ENCODE data around the gene SIGMAR1.
"Not testable (repeated sequence)": the region's sequence is repeated elsewhere in the genome, so short reads cannot be mapped to it uniquely, and the experiment has no call there.

The SIGMAR1 gene

DNA sequence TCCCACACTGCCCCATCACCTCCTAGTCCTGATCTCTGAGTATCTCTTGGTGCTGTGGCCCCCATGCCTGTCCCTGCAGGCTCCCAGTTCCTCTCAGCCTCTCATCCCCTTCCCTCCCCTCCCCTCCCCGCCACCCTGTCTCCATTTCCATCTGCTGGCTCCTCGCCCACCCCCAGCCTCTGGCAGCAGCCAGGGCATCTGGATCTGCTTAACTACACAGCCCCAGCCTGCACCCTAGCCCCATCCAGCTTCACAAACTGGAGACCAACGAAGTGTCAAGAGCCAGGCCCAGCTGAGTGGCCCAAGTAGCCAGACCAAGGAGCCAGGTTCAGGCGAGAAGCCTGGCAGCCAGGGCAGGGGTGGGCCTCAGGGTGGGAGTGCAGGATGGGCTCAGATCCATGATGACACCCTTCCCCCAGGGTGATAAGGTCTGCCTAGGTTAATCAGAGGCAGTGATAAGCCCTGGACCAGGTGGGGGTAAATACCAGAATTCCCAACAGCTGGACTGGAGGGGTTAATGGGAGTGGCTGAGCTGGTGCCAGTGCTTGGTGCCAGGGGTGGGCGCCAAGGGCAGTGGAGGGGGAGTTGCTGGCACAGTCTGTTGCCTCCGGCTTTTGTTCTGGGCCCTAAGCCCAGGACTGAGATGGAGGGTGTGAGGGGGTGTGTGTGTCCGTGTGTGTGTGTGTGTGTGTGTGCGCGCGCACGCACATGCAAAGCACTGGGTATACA lies 16.9 kb upstream of the SIGMAR1 start:
- no peak for DNase-seq

DNA sequence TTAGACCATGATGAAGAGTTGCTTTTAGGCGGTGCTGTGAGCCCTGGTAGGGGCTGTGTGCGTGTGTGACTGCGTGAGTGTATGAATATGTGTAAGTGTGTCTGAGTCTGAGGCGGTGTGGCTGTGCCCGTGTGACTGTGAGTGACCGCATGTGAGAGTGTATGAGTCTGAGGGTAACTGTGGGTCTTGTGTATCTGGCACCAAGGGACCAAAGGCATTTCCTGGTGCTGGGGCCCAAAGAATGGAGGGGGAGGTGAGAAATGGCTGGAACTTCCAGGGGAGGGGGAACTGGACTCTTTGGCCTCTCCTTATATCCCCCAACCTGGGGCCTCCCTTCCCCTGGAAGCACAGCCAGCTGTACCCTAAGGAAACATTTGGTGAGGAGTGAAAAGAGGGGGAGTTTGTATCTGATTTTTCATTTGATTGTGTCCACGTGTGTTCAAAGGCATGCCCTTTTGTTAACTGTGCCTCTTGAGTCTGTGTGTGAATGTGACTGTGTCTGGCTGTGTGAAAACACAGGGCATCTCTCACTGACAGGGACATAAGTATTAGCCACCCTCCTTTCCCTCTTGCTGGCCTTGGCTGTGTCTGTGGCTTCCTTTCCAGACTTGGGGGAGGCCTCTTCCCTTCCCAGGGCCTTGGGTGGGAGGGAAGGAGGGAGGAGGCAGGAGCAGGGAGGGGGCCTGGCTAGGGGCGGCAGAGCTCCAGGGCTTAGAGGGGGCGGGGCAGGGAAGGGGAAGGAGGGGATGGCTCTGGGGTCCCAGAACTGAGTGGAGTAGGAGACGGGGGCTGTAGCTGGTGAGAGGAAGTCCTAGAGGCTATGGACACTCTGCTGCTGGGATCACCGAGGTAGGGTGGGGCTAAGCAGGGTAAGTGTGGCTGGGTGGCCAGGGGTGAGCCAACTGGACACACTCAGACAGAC lies 15.8 kb upstream of the SIGMAR1 start:
- DNase-seq: no peak

DNA sequence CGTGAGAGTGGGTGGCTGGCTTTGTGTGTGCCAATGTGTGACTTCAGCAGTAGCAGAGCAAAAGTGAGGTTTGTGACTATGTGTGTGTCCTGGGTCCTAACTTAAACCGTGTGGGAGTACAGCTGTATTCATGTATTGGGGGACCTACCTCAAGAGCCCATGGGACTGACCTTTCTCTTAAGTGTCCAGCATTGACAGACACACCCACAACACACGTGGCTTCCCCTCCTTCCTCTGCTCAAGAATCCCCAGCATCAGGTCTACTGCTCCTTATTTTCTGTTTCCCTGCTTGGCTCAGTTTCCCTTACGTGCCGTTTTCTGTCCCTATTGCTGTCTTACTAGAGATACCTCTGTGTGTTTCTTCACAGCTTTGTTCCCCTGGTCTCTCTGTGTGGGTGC lies 15.0 kb upstream of the SIGMAR1 start:
- no peak for DNase-seq

DNA sequence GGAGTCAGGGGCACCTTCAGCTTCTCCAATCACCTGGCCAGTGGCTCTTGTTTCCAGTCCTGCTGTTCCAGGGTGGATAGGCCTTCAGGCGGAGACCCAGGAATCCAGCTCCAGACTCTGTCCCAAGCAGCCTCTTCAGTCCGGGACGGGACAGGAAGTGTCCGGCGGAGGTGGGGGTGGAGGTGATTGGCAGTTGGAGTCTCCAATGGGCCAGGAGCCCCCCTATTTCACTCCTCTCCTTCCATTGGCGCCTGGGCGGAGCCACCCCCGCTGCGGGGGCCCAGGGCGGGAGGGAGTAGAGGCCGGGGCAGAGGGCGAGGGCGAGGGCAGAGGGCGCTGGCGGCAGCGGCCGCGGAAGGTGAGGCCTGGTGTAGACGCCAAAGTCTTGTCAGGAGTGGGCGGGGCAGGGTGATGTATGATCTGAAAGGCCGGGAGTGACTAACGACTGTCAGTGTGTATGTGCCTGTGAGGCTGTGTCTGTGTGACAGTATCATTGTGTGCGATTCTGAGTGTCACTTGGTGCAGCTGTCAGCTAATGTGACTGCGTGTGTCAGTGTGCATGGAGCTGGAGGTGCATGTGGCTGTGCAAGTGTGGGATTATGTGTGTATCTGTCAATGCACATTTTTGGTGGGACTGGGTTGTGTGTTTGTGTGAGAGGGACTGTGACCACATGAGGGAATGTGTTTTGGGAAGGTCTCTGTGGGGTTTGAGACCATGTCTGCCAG lies 14.5 kb upstream of the SIGMAR1 start, which contains the start of gene IL11RA:
Gene IL11RA, plus strand, starts transcription at position 310 of the 726 bp plus-strand sequence. CDS start 3,033 bp downstream, outside the sequence.
- peak; percentile 23 for DNase-seq

DNA sequence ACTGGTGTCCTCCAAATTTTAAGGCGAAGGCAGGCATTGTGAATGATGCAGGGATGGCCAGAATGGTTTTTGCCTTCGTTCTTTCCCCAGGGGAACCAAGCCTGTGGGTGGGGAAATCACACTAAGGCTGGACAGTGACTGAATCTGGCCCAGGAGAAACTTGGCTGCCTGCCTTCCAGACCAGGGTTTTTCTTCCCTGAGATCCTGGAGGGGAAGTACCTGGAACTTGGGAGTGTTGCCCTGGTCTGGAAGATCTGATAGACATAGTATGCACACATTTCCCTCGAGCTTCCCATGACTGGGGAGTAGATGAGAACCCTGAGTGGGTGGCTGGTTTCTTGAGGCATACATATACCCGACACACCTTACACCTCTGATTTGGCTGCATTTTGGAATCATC lies 13.7 kb upstream of the SIGMAR1 start:
- no peak for DNase-seq

- DNase-seq: no peak
These were observed 13.2 kb upstream of the SIGMAR1 start for GRCh38 chr9:34650816-34651215.

GRCh38 chr9:34648673-34649072 lies 11.1 kb upstream of the SIGMAR1 start:
- no peak for DNase-seq

DNA sequence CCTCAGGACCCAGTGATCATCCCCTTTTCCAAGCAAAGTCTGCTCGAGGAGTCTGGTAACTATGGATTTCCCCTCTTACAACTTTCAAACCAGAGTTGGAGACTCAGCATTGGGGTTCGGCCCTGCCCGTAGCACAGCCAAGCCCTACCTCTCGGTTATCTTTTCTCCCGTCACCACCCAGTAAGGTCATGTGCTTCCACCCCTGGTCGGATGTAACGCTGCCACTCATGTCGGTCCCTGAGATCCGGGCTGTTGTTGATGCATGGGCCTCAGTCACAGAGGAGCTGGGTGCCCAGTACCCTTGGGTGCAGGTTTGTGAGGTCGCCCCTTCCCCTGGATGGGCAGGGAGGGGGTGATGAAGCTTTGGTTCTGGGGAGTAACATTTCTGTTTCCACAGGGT lies 10.1 kb upstream of the SIGMAR1 start:
- no peak for DNase-seq

- DNase-seq: no peak
These were observed 9.5 kb upstream of the SIGMAR1 start for GRCh38 chr9:34647084-34647403.

DNA sequence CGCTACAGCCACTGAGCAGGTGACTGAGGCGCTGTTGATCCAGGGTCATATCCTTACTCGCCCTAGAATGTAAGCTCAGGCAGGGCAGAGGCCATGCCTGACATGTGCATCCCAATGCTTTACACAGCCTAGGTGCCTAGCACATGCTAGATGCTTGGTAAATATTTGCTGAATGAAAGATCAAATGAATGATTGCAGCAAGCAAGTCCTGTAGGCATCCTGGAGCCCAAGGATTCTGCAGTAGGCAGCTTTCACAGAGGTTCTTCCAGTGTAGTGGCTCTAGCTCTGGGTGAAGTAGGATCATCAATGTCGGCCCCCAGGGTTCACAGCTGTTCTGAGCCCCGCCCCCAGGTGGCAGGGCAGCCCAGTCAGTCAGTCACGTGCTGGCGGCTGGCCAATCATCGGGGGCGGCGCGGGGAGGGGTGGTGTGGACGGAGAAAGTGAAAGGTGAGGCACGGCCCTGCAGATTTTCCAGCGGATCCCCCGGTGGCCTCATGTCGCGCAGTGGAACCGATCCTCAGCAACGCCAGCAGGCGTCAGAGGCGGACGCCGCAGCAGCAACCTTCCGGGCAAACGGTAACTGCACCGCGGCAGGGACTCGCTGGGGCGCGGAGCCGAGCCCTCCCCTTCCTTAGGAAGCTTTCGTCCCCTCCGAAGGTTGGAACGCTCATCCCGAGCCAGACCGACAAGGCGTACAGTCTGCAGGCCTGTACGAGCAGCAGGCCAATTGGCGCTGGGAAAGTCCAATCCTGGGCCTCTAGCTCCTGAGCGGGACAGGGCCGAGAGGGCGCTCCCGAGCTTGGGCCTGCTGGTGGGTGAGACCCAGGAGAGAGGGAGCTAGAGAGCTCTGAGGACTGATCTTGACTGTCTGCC lies 8.9 kb upstream of the SIGMAR1 start, which contains the start of gene GALT:
Gene GALT, plus strand, starts transcription at position 465 of the 873 bp plus-strand sequence. Its CDS starts 30 bp downstream, at position 495.
- DNase-seq: peak; percentile 91

- no peak for DNase-seq
These were observed 7.3 kb upstream of the SIGMAR1 start for GRCh38 chr9:34644766-34645314.

- no peak for DNase-seq
These were observed 5.1 kb upstream of the SIGMAR1 start for GRCh38 chr9:34642679-34643078.

DNA sequence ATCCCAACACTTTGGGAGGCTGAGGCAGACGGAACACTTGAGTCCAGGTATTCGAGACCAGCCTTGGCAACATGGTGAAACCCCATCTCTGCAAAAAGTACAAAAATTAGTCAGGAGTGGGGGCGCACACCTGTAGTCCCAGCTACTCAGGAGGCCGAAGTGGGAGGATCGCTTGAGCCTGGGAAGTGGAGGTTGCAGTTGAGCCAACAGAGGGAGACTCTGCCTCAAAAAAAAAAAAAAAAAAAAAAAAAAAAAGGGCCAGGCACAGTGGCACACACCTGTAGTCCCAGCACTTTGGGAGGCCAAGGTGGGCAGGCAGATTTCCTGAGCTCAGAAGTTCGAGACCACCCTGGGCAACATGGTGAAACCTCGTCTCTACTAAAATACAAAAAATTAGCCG lies 1.7 kb upstream of the SIGMAR1 start:
- not testable (repeated sequence) for DNase-seq

- DNase-seq: no peak
These were observed 505 bp upstream of the SIGMAR1 start for GRCh38 chr9:34638138-34638445.

GRCh38 chr9:34636791-34637355 lies 714 bp downstream of the SIGMAR1 start:
- DNase-seq: no peak

DNA sequence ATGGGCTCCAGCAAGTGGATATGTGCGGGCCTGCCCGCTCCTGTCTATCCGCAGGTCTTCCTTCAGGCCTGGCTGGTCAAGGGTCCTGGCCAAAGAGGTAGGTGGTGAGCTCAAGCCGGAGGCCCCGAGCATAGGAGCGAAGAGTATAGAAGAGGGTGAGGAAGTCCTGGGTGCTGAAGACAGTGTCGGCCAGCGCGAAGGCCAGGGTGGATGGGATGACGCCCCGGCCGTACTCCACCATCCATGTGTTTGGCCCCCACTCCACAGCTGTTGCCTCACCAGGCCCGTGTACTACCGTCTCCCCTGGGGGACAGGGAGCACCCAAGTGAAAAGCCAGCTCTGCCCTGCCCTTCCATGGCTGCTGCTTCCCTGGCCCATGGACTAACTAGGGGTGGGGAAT lies 2.0 kb downstream of the SIGMAR1 start:
- no peak for DNase-seq

GRCh38 chr9:34634551-34635248 lies 2.9 kb downstream of the SIGMAR1 start:
- DNase-seq: no peak

DNA sequence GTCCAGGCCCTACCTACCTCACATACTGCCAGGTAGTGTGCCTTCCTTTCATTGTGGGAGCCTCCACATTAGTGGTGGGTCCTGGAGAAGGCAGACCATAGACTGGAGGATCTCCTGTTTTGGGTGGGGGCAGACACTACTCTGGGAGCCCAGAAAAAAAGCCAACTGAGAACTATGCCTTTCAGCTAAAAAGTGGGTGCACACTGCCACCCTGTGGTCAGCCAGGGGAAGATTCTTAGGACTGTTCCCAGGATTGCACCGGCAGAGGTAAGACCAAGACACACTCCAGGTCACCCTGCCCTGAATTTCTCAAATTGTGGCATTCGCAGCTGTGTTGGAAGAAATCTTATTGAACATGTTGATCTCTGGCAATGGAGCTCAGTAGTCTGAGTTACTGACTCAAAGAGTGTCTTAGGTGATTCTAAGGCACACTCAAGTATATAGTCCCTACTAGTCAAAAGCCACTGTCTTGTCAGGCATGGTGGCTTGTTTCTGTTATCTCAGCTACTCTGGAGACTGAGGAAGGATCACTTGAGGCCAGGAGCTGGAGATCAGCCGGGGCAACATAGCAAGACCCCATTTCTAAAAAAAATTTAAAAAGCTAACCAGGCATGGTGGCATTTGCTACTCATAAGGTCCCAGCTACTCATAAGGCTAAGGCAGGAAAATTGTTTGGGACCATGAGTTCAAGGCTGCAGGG lies 3.6 kb downstream of the SIGMAR1 start:
- DNase-seq: peak; percentile 74

- DNase-seq: no peak
These were observed 4.4 kb downstream of the SIGMAR1 start for GRCh38 chr9:34633166-34633565.

DNA sequence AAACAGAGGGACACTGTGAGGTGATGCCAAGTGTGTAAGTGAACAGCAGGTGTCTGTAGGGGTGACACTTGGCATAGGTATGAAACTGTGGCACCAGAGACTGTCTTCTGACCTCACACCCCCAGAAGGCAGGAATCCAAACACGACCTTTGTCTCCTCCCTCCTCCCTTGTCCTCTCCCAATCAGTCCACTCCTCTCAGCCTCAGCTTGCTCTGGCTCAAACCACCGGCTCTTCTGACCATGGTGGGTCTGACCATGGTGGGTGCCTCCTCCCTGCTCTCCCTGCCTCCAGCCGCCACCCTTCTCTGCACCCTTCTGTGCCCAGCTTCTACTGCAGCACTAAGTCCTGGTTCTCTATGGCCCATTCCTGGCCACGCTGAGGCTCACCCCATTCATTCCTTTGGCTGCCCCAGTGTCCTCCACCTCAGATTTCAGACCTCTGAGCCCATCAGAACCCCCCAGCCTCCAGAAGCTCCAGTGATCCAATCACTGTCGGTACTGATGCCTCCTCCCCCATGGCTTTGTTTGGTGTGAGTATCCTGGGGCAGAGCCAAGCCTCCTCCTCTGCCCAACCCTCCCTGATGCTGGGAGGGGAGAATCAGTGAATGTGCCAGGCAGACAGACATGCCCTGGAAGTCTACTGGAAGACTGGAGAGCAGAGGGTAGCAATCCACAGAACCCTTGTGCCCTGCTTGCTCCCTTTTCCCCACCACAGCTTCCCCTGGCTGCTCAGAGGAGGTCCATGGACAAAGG lies 7.0 kb downstream of the SIGMAR1 start:
- no peak for DNase-seq

All from CD4-positive, alpha-beta T cell treated with Interferon gamma for 1 hour (primary cell).